HG03196 (cell line): ENCODE data around the gene DOC2A.
"Not testable (repeated sequence)": the region's sequence is repeated elsewhere in the genome, so short reads cannot be mapped to it uniquely, and the experiment has no call there.

Experiments
- ATAC-seq: cut with Tn5 transposase; IDR thresholded peaks from one replicate; pipeline ENCODE4 v1.9.1; 2021; ENCODE audit not compliant: unreplicated experiment

The DOC2A gene

DNA sequence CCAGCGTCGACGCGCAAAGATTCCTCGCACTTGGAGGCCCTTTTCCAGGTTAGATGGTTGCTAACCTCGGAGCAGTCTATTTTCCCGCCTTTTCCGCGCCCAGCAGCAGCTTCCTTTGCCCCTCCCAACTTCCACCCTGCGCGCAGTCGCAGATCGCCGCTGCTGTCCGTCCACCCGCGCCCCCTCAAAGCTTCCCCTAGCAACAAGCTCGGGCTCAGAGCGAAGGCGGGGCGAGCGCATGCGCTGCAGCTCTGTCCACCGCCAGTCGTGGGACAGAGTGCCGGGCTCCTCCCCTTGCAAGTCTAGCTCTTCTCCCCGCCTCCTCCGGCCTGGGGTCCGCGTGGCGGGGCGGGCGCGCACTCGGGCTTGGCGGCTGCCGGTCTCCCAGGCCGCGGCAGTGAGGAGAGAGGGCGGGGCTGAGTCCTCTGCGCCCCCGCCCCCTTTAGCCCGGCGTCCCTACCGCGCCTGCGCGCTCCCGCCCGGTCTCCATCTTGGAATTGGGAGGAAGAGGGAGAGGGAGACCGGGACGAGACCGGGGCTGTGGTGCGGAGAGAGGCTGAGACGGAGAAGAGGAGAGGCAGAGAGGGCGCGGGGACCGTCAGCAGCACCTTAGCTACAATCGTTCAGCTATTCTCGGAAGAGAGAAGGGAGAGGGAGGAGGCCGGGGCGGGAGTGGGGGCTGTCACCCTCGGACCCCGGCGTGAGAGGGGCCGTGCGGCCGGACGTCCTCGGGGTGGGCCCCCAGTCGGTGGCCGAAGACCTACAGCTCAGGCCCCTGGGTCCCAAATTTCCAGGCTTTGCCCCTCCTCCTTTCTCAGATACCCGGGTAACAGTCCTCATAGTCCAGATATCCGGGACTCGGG is 37.2 kb downstream of the DOC2A start, which contains the start of gene TAOK2:
Gene TAOK2 (plus strand): TSS at position 485 of the 863 bp plus-strand sequence. CDS start 3,905 bp downstream, outside the sequence.
- peak; percentile 81 for ATAC-seq

DNA sequence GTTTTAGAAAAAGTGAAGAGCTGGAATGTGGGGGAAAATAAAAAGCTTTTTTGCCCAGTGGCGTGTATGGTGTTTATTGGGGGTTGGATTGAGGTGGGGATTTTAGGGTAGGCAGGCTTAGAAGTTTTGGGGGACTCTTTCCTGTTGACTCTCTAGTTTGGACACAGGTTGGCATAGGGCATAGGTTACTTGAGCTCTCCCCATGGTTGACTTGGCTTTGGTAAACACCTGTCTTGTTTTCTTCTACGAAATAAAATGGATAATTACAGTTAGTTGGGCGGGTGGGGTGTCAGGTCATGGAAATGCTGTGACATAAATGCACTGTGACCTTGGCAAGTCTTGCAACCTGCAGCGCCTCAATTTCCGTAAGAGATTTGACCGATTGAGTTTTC is 37.8 kb downstream of the DOC2A start:
- no peak for ATAC-seq

DNA sequence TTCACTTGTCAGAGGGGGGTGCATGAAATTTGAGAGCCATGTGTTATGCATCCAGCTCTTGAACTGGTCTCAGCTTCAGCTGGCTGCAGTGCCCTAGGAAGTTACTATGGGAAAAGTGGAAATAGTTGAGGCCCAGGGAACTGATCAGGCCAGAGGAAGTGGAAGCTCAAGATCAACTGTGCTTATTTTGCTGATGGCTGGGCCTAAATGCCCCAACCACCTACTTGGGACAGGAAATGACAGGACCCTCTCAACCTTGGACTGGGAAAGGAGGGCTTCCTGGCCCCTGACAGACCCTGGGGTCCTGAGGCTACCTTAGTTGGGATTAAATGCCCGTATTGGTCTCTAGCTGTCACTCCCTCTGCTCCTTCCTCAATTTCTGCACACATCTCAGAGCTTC is 38.3 kb downstream of the DOC2A start:
- no peak for ATAC-seq

DNA sequence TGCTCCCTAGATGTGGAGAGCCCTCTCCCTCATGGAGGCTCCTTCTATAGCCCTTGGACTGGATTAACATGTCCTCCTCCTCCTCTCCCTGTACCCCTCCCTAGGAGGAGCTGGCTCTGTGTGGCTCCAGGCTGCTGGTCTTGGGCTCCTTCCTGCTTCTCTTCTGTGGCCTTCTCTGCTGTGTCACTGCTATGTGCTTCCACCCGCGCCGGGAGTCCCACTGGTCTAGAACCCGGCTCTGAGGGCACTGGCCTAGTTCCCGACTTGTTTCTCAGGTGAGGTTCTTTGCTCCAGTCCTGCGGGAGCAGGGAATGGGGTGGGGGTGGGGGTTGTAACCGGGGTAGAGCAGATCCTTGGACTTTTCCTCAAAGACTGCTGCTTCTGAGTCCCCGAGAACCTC is 39.5 kb downstream of the DOC2A start:
- ATAC-seq: no peak

DNA sequence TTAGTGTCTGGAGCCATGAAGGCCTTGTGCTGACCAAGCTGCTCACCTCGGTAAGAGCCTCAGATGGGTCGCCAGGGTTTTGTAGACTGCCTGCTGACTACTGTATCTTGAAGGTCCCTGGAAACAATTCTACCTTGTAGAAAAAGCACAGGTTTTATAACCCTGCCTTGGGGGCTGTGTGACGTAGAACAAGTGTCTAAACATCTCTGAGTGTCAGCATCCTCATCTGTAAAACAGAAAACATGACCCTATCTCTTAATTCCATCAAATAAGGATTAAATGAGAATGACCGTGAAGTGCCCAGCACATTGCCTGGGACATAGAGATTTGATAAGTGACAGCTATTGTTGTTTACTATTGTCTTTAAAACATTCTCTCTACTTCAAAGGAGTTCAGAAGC is 42.6 kb downstream of the DOC2A start:
- no peak for ATAC-seq

DNA sequence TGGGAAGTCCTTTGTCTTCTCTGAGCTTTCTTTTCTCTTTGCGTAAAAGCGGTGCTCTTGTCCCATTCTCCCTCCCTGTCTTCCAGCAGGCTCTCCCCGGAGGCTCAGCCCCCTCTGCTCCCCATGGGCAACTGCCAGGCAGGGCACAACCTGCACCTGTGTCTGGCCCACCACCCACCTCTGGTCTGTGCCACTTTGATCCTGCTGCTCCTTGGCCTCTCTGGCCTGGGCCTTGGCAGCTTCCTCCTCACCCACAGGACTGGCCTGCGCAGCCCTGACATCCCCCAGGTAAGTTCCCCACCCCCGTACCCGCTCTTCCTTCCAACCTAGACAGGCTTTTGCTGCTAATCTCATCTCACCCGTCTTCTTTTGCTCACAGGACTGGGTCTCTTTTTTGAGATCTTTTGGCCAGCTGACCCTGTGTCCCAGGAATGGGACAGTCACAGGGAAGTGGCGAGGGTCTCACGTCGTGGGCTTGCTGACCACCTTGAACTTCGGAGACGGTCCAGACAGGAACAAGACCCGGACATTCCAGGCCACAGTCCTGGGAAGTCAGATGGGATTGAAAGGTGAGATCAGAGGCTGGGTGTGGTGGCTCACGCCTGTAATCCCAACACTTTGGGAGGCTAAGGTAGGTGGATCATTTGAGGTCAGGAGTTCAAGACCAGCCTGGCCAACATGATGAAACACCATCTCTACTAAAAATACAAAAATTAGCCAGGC is 47.6 kb downstream of the DOC2A start:
- ATAC-seq: no peak

DNA sequence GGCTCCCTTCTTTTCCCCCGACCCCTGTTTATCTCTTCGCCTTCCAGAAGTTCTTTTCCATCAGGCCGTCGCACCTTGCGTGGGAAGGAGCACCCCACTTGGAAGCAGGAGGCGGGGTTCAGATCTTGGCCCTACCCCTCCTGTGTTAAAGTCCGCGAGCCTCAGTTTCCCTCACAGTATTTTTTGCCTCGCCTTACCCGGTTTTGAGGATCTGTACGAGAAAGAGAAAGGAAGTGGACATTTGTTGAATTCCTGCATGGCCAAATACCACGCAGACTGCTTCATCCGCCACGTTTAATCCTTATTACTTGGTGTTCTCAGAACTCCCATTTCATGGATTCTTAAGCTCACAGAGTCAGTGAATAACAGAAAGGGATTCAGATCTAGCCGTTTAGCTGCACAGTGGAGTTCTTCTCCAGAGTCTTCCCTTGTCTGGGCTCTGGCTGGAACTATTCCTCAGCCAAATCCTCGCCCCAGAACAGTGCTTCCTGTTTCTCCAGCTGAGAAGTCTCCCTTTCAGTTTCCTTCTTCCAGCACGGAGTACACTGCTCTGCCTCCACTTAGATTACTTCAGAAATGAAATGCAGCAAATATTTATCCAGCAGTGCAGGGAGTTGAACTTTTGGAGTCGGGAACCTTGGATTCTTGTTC is 48.4 kb downstream of the DOC2A start:
- no peak for ATAC-seq

DNA sequence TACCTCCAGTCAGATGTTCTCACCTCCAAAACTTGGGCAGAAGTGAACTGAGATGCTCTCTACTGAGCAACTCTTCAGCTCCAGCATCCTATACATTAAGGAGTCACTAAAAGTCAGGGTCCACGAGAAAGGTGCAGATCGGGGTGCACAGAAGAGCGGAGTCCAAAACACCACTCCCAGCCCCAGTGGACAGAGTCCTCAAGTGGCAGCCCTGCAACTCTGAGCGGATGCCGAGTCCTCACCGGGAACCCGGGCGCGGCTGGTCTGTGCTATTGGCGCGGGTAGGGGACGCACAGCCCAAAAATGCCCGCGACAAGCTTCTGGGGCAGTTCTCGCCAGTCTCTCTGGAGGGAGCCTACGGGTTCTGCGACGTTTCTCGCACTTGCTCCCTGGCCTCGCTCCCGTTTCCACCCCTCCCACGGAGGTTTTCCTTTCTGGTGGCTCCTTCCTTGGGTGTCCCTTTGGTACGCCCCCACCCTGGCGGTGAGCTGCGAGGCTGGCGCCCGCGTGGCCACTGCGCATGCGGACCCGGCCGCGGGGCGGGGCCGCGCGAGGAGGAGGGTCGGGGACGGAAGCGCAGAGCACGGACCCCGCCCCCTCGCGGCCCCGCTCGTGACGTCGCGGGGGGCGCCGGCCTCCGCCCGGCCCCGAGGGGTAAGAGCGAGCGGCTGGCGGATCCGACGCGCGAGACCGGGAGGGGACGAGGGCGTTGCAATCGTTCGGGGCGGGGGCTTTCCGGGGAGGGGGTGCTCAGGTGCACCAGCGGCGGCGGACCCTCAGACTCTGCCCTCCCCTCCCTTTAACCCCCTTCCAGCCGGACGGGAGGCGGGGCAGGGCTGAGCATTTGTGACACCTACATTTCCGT is 49.1 kb downstream of the DOC2A start, which contains the start of gene TMEM219:
Gene TMEM219 (plus strand): TSS at position 601 of the 865 bp plus-strand sequence. CDS start 1,065 bp downstream, outside the sequence.
- ATAC-seq: peak; percentile 89

DNA sequence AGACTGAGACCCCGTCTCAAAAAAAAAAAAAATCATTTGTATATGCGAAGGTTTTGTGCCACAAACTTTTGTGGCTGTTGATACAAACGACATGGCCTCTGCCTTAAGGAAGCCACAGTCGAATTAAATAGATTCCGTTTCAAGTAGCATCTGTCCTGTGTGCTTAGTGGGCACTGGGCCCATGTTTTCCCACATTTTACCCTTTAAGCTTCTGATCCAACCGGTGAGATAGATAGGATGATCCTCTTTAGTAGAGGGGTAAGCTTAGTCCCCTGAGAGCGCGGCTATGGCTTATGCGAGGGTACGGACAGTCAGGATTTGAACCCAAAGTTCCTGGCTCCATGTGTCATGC is 49.7 kb downstream of the DOC2A start:
- no peak for ATAC-seq

DNA sequence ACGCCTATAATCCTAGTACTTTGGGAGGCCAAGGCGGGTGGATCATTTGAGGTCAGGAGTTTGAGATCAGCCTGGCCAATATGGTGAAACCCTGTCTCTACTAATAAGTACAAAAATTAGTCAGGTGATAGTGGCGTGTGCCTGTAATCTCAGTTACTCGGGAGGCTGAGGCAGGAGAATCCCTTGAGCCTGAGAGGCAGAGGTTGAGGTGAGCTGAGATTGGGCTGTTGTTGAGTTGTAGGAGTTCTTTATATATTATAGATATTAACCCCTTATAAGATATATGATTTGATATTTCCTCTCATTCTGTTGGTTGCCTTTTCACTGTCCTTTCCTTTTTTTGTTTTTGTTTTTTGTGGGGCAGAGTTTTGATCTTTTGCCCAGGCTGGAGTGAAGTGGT is 51.0 kb downstream of the DOC2A start:
- not testable (repeated sequence) for ATAC-seq

DNA sequence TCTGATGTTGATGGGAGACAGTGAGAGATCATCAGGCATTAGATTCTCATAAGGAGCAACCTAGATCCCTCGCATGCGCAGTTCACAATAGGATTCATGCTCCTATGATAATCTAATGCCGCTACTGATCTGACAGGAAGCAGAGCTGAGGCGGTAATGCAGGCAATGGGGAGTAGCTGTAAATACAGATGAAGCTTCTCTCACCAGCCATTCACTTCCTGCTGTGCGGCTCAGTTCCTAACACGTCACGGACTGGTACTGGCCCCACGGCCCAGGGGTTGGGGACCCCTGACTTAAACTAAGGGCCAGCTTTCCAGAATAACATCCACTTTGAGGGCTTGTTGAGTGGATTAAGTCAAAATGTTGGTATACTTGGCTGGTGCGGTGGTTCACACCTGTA is 51.5 kb downstream of the DOC2A start:
- ATAC-seq: no peak

DNA sequence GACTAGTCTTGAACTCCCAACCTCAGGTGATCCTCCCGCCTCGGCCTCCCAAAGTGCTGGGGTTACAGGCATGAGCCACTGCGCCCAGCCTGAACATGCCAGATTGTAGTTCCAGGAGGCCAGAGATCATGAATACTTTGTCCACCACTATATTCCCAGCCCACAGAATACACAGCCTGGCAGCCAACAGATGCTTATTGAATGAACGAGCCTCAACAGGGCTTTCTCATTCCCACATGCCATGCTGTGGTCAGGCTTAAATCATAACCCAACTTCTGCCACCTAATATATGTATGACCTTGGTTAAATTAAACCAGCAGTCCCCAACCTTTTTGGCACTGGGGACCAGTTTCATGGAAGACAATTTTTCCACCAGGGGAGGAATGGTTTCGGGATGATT is 52.1 kb downstream of the DOC2A start:
- ATAC-seq: no peak
